Stimulated activated CD4-positive, alpha-beta T cell treated with anti-CD3 and anti-CD28 coated beads, TNF-alpha, amount 100 ng/mL, for 24 hours (primary cell): ENCODE measurements around the gene TRIP4.
"Not testable (repeated sequence)": the region's sequence is repeated elsewhere in the genome, so short reads cannot be mapped to it uniquely, and the experiment has no call there.

Experiments used
- DNase-seq, 3 experiments: peaks; one replicate each; pipeline ENCODE4 v3.0.0-alpha.2; 2020; ENCODE audit warnings: low read depth in 3 of 3

TRIP4 gene

DNA sequence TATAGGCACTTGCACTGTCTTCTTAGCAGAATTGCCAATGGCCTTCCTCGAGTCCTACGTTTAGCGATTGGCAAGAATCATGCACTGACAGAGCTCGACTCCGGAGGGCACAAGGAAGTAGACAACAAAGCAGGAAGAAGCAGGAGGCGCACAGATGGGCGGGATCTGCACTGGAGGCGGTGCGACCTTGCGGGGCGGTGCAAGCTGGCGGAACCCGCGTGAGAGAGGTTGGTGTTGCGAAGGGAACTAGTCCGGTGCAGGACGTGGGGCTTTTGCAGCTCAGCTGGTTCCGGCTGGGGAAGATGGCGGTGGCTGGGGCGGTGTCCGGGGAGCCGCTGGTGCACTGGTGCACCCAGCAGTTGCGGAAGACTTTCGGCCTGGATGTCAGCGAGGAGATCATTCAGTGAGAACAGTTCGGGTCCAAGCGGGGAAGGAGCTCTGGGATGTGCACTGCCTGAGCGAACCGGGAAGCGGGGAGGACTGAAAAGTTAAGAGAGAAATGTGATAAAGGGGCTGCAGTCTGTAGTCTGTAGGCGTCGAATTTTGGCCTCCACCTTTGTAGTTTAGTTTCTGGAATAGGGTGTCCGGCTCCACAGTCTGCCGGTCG lies at the start of gene TRIP4:
Gene TRIP4 (plus strand): TSS at position 275 of the 607 bp plus-strand sequence. CDS start 28 bp downstream, at position 303.
- DNase-seq = peak; percentile 92 to 96 (median 94)

DNA sequence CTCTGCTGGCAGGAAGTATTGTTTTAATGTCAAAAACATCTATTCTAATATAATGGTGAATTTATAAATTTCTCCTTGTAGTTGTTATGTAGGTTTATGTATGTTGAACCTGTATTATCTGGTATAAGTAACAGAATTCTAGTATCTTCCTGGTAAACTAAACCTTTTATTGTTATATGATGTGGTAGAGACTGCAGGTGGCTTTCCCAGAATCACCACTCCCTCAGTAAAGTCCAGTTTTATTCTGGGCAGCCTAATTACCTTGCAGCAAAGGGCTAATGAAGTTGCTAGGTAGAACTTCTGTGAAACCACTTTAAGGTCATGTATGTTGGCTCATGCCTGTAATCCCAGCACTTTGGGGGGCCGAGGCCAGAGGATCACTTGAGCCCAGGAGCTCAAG lies 47.3 kb upstream of the TRIP4 start:
- DNase-seq = no peak

DNA sequence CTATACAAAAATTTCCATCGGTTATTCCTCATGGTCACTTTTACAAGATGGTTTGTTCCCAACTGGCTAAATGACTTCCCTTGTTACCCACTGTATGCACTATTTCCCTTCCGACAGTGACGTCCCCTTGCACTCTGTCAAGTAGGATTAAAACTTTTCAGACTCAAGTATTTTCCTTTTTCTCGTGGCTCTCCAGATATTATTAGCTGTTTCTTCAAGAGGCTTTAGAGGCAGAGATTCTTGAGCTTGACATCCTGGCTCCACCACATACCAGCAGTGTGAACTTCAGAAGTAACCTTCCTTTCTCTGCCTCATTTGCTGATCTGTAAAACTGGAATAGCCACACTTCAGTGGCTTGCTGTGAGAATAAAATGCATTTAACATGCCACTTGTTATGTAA lies 45.7 kb upstream of the TRIP4 start:
- DNase-seq = no peak

DNA sequence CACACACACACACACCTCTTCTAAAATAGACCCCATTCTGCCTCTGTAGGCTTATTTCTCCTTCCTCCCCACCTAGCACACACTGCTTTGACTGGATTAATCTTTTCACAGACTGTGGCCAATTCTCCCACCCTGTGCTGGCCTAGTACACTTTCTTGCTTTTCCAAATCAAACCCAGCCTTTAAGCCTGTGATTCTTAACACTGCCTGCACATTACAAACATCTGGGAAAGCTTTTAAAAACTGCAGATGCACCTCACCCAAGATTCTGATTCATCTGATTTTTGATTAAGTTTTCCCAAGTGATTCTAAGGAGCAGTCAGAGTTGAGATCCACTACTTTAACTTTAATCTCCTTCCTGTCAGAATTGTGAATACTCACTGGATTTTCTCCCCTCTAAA lies 44.4 kb upstream of the TRIP4 start:
- no peak for DNase-seq

DNA sequence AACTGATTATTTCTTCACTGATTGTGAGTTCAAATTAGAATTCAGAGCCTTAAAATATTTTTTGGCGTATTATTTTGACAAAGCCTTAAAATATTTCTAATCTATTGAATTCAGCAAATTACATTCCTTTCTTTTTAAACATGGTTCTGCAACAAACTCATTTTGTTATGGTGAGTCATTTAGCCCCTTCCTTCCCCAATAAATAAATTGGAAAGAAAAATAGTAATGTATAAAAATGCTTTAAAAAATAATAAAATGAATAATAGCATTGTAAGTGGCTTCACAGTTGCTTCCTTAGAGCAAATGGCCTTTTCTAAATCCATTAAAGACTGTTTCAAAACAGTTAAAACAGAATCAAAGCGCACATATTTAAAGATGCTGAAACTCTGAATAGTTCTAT lies 43.8 kb upstream of the TRIP4 start:
- no peak for DNase-seq

DNA sequence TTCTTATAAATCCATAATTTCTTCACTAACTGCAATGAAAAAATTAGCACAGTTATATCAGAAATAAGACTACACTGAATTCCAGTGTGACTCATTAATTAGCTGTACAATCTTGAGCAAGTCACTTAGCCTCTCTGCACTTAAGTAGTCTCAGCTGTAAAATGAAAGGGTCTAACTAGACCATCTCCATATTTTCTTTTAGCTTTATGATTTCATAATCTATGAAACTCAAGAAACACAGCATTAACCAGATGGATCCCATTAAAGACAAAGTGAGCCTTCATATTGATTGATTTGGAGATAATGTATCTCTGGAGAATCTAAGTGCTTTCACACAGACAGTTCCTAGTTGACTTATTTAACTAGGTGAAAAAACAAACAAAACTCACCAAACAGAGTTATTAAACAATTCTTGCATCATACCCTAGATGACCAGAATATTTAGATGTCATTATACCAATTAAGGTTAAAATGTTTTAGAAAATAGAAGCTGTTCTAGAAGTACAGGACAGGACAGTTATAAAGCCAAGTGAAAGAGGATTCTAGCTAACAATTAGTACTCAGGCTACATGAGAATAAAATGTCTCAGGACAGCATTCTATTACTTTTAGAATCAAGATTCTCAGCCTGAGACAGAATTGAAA lies 42.9 kb upstream of the TRIP4 start:
- no peak for DNase-seq

DNA sequence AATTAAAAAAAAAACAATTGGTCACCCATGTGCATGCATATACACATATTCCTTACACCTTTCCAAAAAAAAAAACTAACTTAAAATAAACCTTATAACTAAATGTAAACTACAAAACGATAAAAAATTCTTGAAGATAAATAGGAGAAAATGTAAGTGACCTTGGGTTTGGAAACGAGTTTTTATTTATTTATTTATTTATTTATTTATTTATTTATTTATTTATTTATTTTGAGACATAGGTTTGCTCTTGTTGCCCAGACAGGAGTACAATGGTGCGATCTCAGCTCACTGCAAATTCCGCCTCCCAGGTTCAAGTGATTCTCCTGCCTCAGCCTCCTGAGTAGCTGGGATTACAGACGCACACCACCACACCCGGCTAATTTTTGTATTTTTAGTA lies 41.4 kb upstream of the TRIP4 start:
- DNase-seq = not testable (repeated sequence)

DNA sequence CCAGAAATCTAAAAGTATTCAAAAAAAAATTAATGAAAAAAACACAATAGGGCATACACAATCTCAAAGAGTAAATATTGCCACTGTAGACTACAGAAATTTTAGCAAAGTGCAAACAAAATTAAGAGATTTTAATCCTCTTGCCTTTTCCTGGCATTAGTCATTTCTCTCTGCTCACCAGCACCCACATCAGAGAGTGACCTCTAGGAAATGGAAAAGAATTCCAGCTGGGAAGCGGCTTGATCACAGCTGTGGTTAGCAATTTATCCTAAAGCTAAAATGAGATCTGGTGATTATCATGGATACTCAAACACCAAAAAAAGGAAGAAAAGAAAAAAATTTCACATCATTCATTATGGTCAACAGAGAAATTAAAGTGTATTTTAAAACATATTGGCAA lies 39.2 kb upstream of the TRIP4 start:
- no peak for DNase-seq

DNA sequence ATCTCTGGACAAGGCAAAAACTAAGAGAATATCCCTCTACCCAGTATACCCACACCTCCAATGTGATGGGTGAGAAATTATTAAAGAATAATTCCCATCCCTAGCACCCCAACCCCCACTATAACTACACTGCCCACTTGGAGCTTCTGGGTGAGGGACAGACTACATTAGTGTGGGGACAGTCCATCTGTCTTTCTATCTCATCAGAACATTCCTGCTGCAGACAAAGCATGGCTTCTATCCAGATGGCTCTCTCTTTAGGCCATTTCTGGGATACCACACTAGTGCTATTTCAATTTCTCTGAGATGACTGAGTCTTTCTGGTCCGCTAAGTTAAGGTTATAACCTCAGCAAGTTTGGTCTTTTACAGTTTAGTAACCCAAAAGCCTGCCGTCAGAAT lies 38.3 kb upstream of the TRIP4 start:
- no peak for DNase-seq

DNA sequence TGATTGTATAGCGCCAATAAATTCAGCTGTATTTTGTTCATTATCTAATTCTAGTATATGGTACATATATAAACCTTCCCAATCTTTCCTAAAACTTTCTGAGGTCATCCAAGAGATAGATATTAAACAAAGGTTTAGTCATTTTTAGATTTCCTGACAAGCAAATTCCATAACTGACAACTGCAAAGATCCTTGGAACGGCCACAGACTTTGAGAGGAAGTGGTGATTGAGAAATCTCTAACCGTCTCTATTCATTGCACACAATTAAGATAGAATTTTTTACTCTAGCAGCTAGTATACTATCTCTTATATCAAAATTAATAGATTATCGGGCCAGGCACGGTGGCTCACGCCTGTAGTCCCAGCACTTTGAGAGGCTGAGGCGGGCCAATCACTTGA lies 36.4 kb upstream of the TRIP4 start:
- no peak for DNase-seq

DNA sequence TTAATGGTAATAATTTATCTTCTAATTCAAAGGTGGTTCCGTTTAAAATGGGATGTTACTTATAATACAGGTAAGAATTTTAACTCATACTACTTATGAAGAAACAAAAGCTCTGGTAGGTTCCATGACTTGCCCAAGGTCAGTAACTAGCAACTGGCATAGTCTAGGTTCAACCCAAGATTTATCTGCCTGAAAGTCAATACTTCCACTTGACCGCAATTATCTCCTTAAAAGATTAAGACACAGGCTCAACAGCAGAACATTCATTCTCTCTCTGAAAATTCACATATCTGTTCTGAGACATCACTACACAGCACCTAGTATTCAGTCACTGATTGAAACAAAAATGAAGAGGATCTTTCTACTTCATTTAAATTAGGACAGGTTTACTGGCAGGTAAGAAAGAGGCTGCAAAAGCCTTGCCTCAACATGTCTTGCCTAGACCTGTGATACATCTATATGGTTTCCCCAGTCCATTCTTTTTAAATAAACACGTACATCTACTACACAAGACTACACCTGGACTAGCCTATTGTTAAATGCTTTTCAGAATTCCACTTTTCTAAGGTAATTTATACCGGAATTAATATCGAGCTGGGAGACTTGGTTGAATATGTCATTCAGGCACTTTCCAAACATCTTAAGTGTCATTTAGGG lies 32.8 kb upstream of the TRIP4 start:
- DNase-seq = no peak

DNA sequence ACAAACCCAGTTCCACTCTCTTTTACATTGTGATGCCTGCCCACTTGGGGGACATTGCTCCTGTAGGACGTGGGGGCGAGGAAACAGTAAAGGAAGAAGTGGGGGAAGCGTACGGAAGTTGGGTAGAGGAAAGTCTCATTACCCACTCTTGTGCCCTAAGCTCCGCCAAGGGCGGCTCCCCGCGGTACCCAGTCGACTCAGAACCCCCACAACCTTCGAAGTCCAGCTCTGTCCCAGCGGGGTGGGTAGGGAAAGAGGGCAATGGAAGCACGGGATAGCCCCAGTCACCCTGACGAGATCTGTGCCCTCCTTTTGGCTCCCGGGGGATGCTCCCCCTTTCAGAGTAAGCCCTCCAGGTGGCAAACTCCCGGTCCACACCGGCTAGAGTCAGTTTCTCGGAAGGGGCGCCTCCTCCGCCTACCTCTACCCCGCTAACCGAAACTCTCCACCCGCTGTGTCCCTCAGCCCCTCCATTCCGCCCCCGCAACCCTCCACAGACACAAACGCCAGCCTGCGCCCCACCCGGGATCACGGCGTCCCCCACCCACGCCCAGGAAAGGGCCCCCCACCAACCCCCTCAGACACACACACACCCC lies 32.2 kb upstream of the TRIP4 start:
- peak; percentile 1 to 44 (median 6) for DNase-seq

DNA sequence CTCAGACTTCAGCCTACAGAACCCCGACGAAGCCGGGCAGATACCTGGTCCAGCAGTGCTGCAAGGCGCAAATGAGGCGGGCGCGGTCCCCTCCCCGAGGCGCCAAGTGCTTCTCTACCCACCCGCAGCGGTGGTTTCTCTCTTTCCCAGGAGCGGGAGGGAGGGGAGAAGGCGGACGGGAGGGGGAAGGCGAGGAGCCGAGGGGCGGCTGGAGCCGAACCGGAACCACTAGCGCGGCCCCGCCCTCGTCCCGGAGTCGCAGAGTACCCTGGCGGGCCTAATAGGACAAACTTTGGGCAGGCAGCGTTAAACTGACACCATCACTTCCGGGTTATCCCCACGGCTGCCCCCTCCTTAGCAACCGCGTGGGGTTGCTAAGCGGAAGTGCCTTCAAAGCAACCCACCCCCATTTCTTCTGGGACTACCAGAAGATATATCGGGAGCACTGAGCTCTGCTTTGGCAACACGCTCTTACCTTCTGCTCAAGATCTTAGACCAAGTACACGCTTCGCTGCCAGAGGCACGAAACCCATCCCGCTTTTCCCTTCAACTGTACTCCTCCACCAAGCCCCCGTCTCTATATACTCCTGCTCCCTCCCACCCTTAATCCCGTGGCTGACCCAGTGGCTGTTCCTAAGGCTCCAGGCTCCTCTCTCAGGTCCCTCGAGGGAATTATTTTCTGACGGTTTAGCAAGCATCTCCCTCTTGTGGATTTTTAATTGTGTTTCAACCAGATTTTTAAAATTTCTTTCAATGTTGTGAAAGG lies 31.5 kb upstream of the TRIP4 start, which contains the start of gene CSNK1G1:
Gene CSNK1G1 (minus strand): TSS at position 230 of the 766 bp plus-strand sequence. CDS start 55,674 bp downstream, outside the sequence.
- DNase-seq = peak; percentile 83 to 91 (median 83)

DNA sequence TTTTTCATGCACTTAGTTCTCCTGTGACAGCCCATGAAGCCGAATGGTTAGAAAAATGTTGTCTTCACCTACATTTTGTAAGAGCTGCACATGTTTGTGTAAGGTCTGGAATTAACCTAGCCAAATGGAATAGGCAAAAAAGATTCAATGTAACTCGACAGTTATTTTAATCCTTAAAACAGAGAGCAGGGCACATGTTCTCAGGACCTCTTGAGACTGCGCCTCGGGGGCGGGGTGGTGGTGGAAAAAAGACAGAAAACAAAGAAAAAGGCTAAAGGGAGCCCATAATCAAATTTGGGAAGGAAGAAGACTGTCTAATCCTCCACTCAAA lies 31.0 kb upstream of the TRIP4 start:
- DNase-seq = no peak

DNA sequence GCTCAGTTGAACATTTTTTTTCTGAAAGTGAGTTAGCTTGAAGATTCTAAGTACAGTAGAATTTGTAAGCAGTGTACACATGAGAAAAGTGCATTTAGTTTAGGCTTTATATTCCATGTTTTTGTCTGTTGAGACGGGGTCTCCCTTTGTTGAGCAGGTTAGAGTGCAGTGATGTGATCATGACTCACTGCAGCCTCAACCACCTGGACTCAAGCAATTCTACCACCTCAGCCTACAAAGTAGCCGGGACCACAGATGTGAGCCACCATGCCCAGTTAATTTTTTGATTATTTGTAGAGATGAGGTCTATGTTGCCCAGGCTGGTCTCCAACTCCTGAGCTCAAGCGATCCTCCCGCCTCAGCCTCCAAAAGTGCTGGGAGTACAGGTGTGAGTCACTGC lies 26.4 kb upstream of the TRIP4 start:
- DNase-seq = no peak

DNA sequence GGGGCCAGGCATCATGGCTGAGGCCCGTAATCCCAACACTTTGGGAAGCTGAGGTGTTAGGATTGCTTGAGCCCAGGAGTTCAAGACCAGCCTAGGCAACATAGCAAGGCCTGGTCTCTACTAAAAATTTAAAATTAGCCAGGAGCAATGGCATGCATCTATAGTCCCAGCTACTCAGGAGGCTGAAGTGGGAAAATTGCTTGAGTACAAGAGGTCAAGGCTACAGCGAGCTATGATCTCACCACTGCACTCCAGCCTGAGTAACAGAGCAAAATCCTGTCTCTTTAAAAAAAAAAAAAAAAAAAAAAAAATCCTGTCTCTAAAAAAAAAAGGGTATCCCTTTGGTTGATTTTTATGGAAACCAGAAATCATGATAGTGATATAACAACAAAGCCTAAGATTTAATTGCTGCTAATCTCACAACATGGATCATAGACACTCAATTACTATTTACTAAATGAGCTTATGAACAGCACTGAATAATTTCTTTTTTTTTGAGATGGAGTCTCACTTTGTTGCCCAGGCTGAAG lies 18.5 kb upstream of the TRIP4 start:
- no peak for DNase-seq

DNA sequence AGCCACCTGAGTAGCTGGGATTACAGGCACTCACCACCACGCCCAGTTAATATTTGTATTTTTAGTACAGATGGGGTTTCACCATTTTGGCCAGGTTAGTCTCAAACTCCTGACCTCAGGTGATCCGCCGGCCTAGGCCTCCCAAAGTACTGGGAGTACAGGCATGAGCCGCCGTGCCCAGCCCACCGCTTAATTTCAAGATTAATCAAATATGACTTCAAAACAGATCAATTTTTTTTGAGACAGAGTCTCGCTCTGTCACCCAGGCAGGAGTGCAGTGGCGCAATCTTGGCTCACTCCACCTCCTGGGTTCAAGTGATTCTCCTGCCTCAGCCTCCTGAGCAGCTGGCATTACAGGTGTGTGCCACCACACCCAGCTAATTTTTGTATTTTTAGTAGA lies 16.3 kb upstream of the TRIP4 start:
- DNase-seq = not testable (repeated sequence)

DNA sequence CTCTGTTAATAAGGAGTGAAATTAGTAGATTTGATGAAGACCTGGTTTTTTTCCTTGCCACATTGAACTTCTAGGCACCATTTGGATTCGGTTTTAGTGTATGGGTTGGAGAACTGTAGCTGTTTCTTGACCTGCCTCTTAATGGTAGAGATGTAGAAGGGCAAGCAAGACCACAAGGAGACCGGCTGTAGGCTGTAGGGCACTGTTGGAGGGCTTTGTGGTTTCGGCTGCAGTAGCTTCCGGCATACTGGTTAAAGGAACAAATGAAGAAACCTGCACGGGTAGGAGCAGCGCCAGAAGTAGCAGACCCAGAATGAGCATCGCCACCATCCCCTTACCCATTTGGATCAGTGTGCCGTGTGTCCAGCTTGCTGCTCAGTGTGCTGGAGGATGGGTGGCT lies 14.3 kb upstream of the TRIP4 start:
- DNase-seq = no peak

DNA sequence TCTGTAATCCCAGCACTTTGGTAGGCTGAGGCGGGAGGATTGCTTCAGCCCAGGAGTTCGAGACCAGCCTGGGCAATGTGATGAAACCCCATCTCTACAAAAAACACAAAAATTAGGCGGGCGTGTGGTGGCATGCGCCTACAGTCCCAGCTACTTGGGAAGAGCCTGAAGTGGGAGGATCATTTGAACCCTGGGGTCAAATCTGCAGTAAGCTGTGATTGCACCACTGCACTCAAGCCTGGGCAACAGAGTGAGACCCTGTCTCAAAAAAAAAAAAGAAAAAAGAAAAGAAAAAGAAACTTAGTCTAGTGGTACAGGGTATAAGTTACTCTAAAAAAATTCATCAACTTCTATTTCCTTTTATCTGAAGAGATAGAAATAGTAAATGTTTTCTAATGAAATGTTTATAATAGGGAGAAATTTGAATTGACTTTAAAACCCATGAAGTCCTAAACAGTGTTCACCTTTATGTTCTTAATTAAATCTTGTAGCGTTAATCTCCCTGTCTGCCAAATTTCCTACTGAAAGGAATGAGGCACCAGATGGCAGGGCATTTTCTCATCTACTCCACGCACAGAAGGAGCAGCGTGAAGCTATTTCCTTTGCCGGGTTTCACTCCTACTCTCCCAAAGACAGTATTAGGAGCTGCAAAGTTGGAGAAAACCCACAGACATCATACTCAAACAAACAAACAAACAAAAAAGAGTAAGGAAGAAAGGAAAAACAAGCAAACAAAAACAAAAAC lies 8.2 kb upstream of the TRIP4 start:
- DNase-seq = no peak

DNA sequence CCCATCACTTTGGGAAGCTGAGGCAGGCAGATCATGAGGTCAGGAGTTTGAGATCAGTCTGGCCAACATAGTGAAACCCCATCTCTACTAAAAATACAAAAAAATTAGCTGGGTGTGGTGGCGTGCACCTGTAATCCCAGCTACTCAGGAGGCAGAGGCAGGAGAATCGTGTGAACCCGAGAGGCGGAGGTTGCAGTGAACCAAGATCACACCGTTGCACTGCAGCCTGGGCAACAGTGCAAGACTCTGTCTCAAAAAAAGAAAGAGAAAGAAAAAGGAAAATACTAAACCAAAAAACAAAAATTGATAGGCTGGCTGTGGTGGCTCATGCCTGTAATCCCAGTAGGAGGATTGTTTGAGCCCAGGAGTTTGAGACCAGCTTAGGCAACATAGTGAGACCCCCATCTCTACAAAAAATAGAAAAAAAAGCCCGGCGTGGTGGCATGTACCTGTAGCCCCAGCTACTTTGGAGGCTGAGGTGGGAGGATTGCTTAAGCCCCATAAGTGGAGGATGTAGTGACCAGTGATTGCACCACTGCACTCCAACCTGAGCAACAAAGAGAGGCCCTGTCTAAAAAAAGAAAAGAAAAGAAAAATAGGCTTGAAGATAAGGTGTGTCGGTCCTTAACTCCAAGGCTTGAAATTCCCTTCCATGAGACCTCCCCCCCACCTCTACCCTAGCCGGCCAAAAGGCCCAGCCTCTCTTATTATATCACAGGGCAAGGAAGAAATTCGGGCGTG lies 7.3 kb upstream of the TRIP4 start:
- DNase-seq = not testable (repeated sequence)
